Measurements from ENCODE around the gene SPECC1.
"Not testable (repeated sequence)": the region's sequence is repeated elsewhere in the genome, so short reads cannot be mapped to it uniquely, and the experiment has no call there.

SPECC1 gene

GRCh38 chr17:20184977-20185619 lies 175.9 kb downstream of the SPECC1 start:
- TF ChIP-seq FOXK2 (IDR thresholded peaks at IDR 0.05) = no peak
- no peak for TF ChIP-seq ELF4 (IDR thresholded peaks at IDR 0.05)
- no peak for TF ChIP-seq SP1 (IDR thresholded peaks at IDR 0.05)
- TF ChIP-seq SUZ12 (IDR thresholded peaks at IDR 0.05) = no peak
- no peak for TF ChIP-seq NFRKB (IDR thresholded peaks at IDR 0.05)
- no peak for TF ChIP-seq HDGF (IDR thresholded peaks at IDR 0.05; ENCODE audit: borderline replicate concordance)
- TF ChIP-seq BHLHE40 (IDR thresholded peaks at IDR 0.05; ENCODE audit: borderline replicate concordance) = no peak
- no peak for TF ChIP-seq FOXA1 (IDR thresholded peaks at IDR 0.05)
- TF ChIP-seq LEF1 (IDR thresholded peaks at IDR 0.05; ENCODE audit: borderline replicate concordance) = no peak
- no peak for TF ChIP-seq FOXM1 (IDR thresholded peaks at IDR 0.05; ENCODE audit: borderline replicate concordance)
- TF ChIP-seq ZNF384 (IDR thresholded peaks at IDR 0.05) = no peak
- TF ChIP-seq ARNT (IDR thresholded peaks at IDR 0.05) = no peak
- TF ChIP-seq PKNOX1 (IDR thresholded peaks at IDR 0.05) = no peak
- no peak for DNase-seq (ENCODE audit: extremely low spot score)
- CTCF ChIA-PET = no interaction called here
- POLR2A ChIA-PET = no interaction called here

GRCh38 chr17:20187049-20187448 lies 177.9 kb downstream of the SPECC1 start:
- no peak for DNase-seq (ENCODE audit: extremely low spot score)
- TF ChIP-seq FOXK2 (IDR thresholded peaks at IDR 0.05) (no peak), SUZ12 (IDR thresholded peaks at IDR 0.05) (no peak), TARDBP (IDR thresholded peaks at IDR 0.05) (no peak), HDGF (IDR thresholded peaks at IDR 0.05; ENCODE audit: borderline replicate concordance) (no peak), ARNT (IDR thresholded peaks at IDR 0.05) (no peak), SP1 (IDR thresholded peaks at IDR 0.05) (no peak), BHLHE40 (IDR thresholded peaks at IDR 0.05; ENCODE audit: borderline replicate concordance) (no peak), FOXM1 (IDR thresholded peaks at IDR 0.05; ENCODE audit: borderline replicate concordance) (no peak), CTBP1 (IDR thresholded peaks at IDR 0.05; ENCODE audit: borderline replicate concordance) (no peak), ELF4 (IDR thresholded peaks at IDR 0.05) (no peak), L3MBTL2 (conservative IDR thresholded peaks at IDR 0.05) (no peak), LEF1 (IDR thresholded peaks at IDR 0.05; ENCODE audit: borderline replicate concordance) (no peak), FOXA1 (IDR thresholded peaks at IDR 0.05) (no peak), ZNF384 (IDR thresholded peaks at IDR 0.05) (no peak), PKNOX1 (IDR thresholded peaks at IDR 0.05) (no peak)
- ChIA-PET POLR2A (no interaction called here), CTCF (no interaction called here)

- CTCF ChIA-PET = no interaction called here
- POLR2A ChIA-PET = no interaction called here
- no peak for DNase-seq (ENCODE audit: extremely low spot score)
- TF ChIP-seq ARNT (IDR thresholded peaks at IDR 0.05) (no peak), FOXA1 (IDR thresholded peaks at IDR 0.05) (no peak), ZNF384 (IDR thresholded peaks at IDR 0.05) (no peak), BHLHE40 (IDR thresholded peaks at IDR 0.05; ENCODE audit: borderline replicate concordance) (no peak), CTBP1 (IDR thresholded peaks at IDR 0.05; ENCODE audit: borderline replicate concordance) (no peak), L3MBTL2 (conservative IDR thresholded peaks at IDR 0.05) (no peak), LEF1 (IDR thresholded peaks at IDR 0.05; ENCODE audit: borderline replicate concordance) (no peak), ELF4 (IDR thresholded peaks at IDR 0.05) (no peak), NFRKB (IDR thresholded peaks at IDR 0.05) (no peak)
Measured at GRCh38 chr17:20189302-20189701, 180.1 kb downstream of the SPECC1 start.

GRCh38 chr17:20189979-20190378 lies 180.8 kb downstream of the SPECC1 start:
- CTCF ChIA-PET = interaction anchor here (0.8 kb wide), 1 partner anchor 10 kb away, joined by 3 read pairs; no protein-coding TSS in a partner anchor
- TF ChIP-seq TARDBP (IDR thresholded peaks at IDR 0.05) (no peak), SUZ12 (IDR thresholded peaks at IDR 0.05) (no peak), L3MBTL2 (conservative IDR thresholded peaks at IDR 0.05) (no peak), SP1 (IDR thresholded peaks at IDR 0.05) (no peak), CTBP1 (IDR thresholded peaks at IDR 0.05; ENCODE audit: borderline replicate concordance) (no peak), ELF4 (IDR thresholded peaks at IDR 0.05) (no peak)
- no peak for DNase-seq (ENCODE audit: extremely low spot score)
- POLR2A ChIA-PET = no interaction called here

GRCh38 chr17:20190605-20191004 lies 181.4 kb downstream of the SPECC1 start:
- no peak for DNase-seq (ENCODE audit: extremely low spot score)
- TF ChIP-seq CTBP1 (IDR thresholded peaks at IDR 0.05; ENCODE audit: borderline replicate concordance) = no peak
- TF ChIP-seq ZNF384 (IDR thresholded peaks at IDR 0.05) = no peak
- TF ChIP-seq PKNOX1 (IDR thresholded peaks at IDR 0.05) = no peak
- TF ChIP-seq SP1 (IDR thresholded peaks at IDR 0.05) = no peak
- no peak for TF ChIP-seq ELF4 (IDR thresholded peaks at IDR 0.05)
- no peak for TF ChIP-seq SUZ12 (IDR thresholded peaks at IDR 0.05)
- TF ChIP-seq NFRKB (IDR thresholded peaks at IDR 0.05) = no peak
- TF ChIP-seq ARNT (IDR thresholded peaks at IDR 0.05) = no peak
- TF ChIP-seq FOXK2 (IDR thresholded peaks at IDR 0.05) = no peak
- TF ChIP-seq FOXA1 (IDR thresholded peaks at IDR 0.05) = no peak
- TF ChIP-seq TARDBP (IDR thresholded peaks at IDR 0.05) = no peak
- no peak for TF ChIP-seq FOXM1 (IDR thresholded peaks at IDR 0.05; ENCODE audit: borderline replicate concordance)
- TF ChIP-seq BHLHE40 (IDR thresholded peaks at IDR 0.05; ENCODE audit: borderline replicate concordance) = no peak
- no peak for TF ChIP-seq L3MBTL2 (conservative IDR thresholded peaks at IDR 0.05)
- TF ChIP-seq LEF1 (IDR thresholded peaks at IDR 0.05; ENCODE audit: borderline replicate concordance) = no peak
- no peak for TF ChIP-seq HDGF (IDR thresholded peaks at IDR 0.05; ENCODE audit: borderline replicate concordance)
- ChIA-PET POLR2A (no interaction called here), CTCF (interaction anchor here (0.6 to 0.8 kb wide), 2 partner anchors 11 to 100 kb away, joined by 3 to 5 read pairs; no protein-coding TSS in a partner anchor)

GRCh38 chr17:20191056-20191455 lies 181.9 kb downstream of the SPECC1 start:
- no peak for TF ChIP-seq FOXA1 (IDR thresholded peaks at IDR 0.05)
- TF ChIP-seq ELF4 (IDR thresholded peaks at IDR 0.05) = no peak
- no peak for TF ChIP-seq BHLHE40 (IDR thresholded peaks at IDR 0.05; ENCODE audit: borderline replicate concordance)
- TF ChIP-seq SP1 (IDR thresholded peaks at IDR 0.05) = no peak
- no peak for TF ChIP-seq L3MBTL2 (conservative IDR thresholded peaks at IDR 0.05)
- no peak for TF ChIP-seq NFRKB (IDR thresholded peaks at IDR 0.05)
- no peak for TF ChIP-seq LEF1 (IDR thresholded peaks at IDR 0.05; ENCODE audit: borderline replicate concordance)
- no peak for TF ChIP-seq TARDBP (IDR thresholded peaks at IDR 0.05)
- no peak for TF ChIP-seq PKNOX1 (IDR thresholded peaks at IDR 0.05)
- TF ChIP-seq FOXK2 (IDR thresholded peaks at IDR 0.05) = no peak
- TF ChIP-seq ZNF384 (IDR thresholded peaks at IDR 0.05) = no peak
- no peak for TF ChIP-seq ARNT (IDR thresholded peaks at IDR 0.05)
- no peak for TF ChIP-seq HDGF (IDR thresholded peaks at IDR 0.05; ENCODE audit: borderline replicate concordance)
- POLR2A ChIA-PET = no interaction called here
- CTCF ChIA-PET = interaction anchor here (0.6 to 0.9 kb wide), 2 partner anchors 12 to 101 kb away, joined by 4 to 5 read pairs; no protein-coding TSS in a partner anchor
- no peak for DNase-seq (ENCODE audit: extremely low spot score)

- POLR2A ChIA-PET; CTCF ChIA-PET; DNase-seq (ENCODE audit: extremely low spot score): not testable (repeated sequence)
Measured at GRCh38 chr17:20196286-20196685, 187.1 kb downstream of the SPECC1 start.

All from HEK293T (cell line).